Measurements from ENCODE around the gene ROPN1B.
A peak's percentile ranks its signal among the peaks of the same experiment; 100 is the strongest.
"Not testable (repeated sequence)": the region's sequence is repeated elsewhere in the genome, so short reads cannot be mapped to it uniquely, and the experiment has no call there.

Gene ROPN1B

DNA sequence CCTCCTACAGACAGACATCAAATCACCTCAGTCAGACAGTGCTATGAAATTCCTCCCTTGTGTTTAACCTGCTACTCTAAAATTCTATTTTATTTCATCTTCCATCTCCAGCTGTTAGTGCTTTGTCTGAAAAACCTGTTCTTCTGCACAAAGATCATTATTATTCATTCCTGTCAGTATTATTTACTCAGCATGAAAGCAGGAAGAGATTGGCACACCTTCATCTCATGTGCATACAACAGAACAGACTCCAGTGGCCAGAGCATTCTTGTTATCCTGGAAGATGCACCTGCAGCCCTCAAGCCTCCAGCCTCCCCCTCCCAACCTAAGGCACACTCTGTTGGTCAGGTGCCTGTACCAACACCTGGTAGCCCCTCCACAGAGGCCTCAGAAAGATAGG, 1.8 kb upstream of the ROPN1B start:
- Histone ChIP-seq H3F3A (ENCODE audit: insufficient read depth) (no peaks in the 10 kb centered on the region), H3K27ac (ENCODE audit: low read depth, low read length) (no peak overlapping the region)
- no peak for TF ChIP-seq EZH2phosphoT487 (conservative IDR thresholded peaks at IDR 0.05; ENCODE audit: low read length)
- TF ChIP-seq, protein P1, sequence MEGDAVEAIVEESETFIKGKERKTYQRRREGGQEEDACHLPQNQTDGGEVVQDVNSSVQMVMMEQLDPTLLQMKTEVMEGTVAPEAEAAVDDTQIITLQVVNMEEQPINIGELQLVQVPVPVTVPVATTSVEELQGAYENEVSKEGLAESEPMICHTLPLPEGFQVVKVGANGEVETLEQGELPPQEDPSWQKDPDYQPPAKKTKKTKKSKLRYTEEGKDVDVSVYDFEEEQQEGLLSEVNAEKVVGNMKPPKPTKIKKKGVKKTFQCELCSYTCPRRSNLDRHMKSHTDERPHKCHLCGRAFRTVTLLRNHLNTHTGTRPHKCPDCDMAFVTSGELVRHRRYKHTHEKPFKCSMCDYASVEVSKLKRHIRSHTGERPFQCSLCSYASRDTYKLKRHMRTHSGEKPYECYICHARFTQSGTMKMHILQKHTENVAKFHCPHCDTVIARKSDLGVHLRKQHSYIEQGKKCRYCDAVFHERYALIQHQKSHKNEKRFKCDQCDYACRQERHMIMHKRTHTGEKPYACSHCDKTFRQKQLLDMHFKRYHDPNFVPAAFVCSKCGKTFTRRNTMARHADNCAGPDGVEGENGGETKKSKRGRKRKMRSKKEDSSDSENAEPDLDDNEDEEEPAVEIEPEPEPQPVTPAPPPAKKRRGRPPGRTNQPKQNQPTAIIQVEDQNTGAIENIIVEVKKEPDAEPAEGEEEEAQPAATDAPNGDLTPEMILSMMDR (IDR thresholded peaks at IDR 0.05; ENCODE audit: insufficient read depth, low read length, poor library complexity, severe bottlenecking), result no peak

DNA sequence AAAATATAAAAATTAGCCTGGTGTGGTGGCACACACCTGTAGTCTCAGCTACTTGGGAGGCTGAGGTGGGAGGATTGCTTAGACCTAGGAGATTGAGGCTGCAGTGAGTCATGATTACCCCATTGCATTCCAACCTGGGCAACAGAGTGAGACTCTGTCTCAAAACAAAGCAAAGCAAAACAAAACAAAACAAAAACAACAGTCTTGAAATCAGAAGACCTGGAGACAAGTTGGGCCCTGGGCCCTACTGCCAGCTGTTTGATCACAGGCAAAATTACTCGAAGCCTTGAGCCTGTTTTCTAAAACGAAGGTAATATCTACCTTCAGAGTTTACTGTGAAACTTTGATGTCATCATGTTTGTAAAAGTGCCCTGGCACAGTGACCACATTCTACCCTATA, 857 bp upstream of the ROPN1B start:
- not testable (repeated sequence) for H4K20me1 ChIP-seq (ENCODE audit: low read depth, low read length); H3F3A ChIP-seq (ENCODE audit: insufficient read depth); H3K9me2 ChIP-seq (replicated peaks; ENCODE audit: insufficient read depth, low read length); H2AFZ ChIP-seq (ENCODE audit: low read depth, low read length, severe bottlenecking); H3K36me3 ChIP-seq (ENCODE audit: low read length); H3K79me2 ChIP-seq (ENCODE audit: insufficient read depth, low read length); H3K9me3 ChIP-seq (ENCODE audit: insufficient read depth, low read length); H3K4me2 ChIP-seq (ENCODE audit: low read depth, low read length, poor library complexity, severe bottlenecking); H3K9ac ChIP-seq (ENCODE audit: low read length); H3K27ac ChIP-seq (ENCODE audit: low read depth, low read length); H3K27me3 ChIP-seq (ENCODE audit: low read length); H3K4me3 ChIP-seq (ENCODE audit: insufficient read depth, low read length, poor library complexity, severe bottlenecking)

More for the DNA sequence above, 1.8 kb upstream of the ROPN1B start:
- Histone ChIP-seq H3K36me3 (ENCODE audit: low read length) (no peaks in the 10 kb centered on the region), H2AFZ (ENCODE audit: low read depth, low read length, severe bottlenecking) (no peak overlapping the region), H3K27me3 (ENCODE audit: low read length) (no peaks in the 10 kb centered on the region), H3K79me2 (ENCODE audit: insufficient read depth, low read length) (no peaks in the 10 kb centered on the region), H3K4me2 (ENCODE audit: low read depth, low read length, poor library complexity, severe bottlenecking) (no peak overlapping the region), H3K9ac (ENCODE audit: low read length) (no peak overlapping the region), H3K9me2 (replicated peaks; ENCODE audit: insufficient read depth, low read length) (no peaks in the 10 kb centered on the region), H4K20me1 (ENCODE audit: low read depth, low read length) (no peaks in the 10 kb centered on the region), H3K4me3 (ENCODE audit: insufficient read depth, low read length, poor library complexity, severe bottlenecking) (no peak overlapping the region), H3K9me3 (ENCODE audit: insufficient read depth, low read length) (no peaks in the 10 kb centered on the region)

DNA sequence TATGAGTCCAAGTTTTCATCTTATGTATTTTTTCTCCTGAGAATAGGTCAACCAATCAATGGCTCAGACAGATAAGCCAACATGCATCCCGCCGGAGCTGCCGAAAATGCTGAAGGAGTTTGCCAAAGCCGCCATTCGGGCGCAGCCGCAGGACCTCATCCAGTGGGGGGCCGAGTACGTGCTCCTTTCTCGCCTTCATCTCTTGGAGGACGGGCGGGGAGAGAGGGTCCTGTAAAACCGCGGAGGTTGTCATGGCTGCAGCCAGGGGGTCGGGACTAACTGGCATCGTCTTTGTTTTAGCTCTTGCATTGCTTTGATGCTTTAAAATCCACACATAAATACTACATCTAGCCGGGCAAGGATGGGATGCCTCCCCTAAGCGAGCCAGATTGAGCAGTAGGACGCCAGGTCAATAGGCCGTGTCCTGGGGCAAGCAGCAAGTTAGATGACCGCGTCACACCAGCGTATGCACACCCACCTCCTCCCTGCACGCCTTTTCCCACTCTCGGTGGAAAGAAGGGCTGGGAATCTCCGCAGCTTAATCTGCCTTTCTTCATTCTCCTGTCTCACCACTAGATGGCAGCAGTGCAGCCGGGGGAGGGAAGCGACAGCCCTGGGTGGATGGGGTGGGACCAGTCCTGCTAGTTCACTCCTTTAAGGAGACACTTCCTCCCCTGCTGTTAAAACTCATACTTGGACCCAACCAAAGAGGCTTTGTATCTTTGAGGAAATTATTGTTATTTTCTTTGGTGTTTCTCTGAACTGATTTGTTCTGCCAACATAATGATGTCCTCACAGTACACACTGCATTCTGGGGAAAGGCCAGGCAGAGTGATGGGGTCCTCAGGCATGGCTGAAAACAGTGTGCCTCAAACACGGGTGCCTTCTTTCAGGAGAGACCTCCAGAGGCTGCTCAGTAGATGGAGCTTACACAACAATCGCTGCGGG, 3.3 kb downstream of the ROPN1B start:
- not testable (repeated sequence) for H3F3A ChIP-seq (ENCODE audit: insufficient read depth); H3K27ac ChIP-seq (ENCODE audit: low read depth, low read length); H3K36me3 ChIP-seq (ENCODE audit: low read length); H2AFZ ChIP-seq (ENCODE audit: low read depth, low read length, severe bottlenecking); H3K27me3 ChIP-seq (ENCODE audit: low read length); H3K79me2 ChIP-seq (ENCODE audit: insufficient read depth, low read length); H3K9me2 ChIP-seq (replicated peaks; ENCODE audit: insufficient read depth, low read length); H3K4me2 ChIP-seq (ENCODE audit: low read depth, low read length, poor library complexity, severe bottlenecking); H3K9me3 ChIP-seq (ENCODE audit: insufficient read depth, low read length); H3K4me3 ChIP-seq (ENCODE audit: insufficient read depth, low read length, poor library complexity, severe bottlenecking); H4K20me1 ChIP-seq (ENCODE audit: low read depth, low read length); H3K9ac ChIP-seq (ENCODE audit: low read length)
- TF ChIP-seq, protein P1 (IDR thresholded peaks at IDR 0.05; ENCODE audit: insufficient read depth, low read length, poor library complexity, severe bottlenecking), result peak; percentile 38

DNA sequence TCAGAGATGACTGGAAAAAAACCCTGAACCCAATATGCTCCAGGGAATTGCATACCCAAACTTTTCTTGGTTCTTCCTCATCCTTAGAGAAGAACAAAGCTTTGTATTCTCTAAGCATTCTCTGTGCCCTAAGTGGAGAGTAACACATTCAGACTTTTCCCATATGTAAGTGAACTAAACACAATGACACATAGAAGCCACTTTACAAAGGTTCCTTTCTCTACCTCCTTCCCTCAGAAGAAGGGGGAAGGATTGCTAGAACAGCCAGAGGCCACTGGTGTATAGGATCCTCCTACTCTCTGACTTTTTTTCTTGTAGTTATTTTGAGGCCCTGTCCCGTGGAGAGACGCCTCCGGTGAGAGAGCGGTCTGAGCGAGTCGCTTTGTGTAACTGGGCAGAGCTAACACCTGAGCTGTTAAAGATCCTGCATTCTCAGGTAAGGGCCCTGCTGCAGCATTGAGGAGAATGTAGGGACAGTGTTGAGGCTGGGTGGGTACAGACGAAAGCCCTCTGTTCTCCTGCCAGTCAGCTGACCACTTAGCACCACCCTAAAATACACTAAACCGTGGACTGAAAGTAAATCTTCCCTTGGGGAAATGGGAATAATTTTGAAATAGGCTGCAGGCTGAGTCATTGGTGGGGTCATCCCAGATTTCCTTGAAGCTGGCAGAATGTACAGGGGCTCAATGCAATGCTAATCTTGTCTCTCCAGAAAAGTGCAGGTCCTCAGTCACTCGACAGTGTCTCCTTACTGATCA, 6.4 kb downstream of the ROPN1B start:
- H4K20me1 ChIP-seq (ENCODE audit: low read depth, low read length); H3K9me2 ChIP-seq (replicated peaks; ENCODE audit: insufficient read depth, low read length); H3K4me2 ChIP-seq (ENCODE audit: low read depth, low read length, poor library complexity, severe bottlenecking); H3K27ac ChIP-seq (ENCODE audit: low read depth, low read length); H3K36me3 ChIP-seq (ENCODE audit: low read length); H3K4me3 ChIP-seq (ENCODE audit: insufficient read depth, low read length, poor library complexity, severe bottlenecking); H2AFZ ChIP-seq (ENCODE audit: low read depth, low read length, severe bottlenecking); H3F3A ChIP-seq (ENCODE audit: insufficient read depth); H3K9me3 ChIP-seq (ENCODE audit: insufficient read depth, low read length); H3K27me3 ChIP-seq (ENCODE audit: low read length); H3K79me2 ChIP-seq (ENCODE audit: insufficient read depth, low read length); H3K9ac ChIP-seq (ENCODE audit: low read length): not testable (repeated sequence)

DNA sequence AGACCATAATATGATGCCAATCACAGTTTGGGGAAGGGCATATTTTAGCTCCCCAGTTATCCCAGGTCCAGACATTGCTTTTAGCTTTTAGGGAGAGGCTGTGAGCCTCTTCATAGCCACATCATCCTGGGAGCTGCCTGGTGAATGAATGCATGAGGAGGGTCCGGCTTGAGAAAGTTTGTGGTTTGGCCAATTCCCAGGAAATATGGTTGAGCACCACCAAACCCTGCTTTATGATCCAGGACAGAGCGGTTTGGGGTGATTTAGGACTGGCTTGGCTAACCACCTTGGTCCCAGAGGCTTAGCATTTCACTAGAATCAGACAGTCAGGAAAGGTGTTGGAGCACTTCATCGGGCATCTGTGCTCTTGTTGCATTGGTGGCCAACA, 7.0 kb downstream of the ROPN1B start:
- not testable (repeated sequence) for H3K27ac ChIP-seq (ENCODE audit: low read depth, low read length); H3K9ac ChIP-seq (ENCODE audit: low read length); H3K27me3 ChIP-seq (ENCODE audit: low read length); H2AFZ ChIP-seq (ENCODE audit: low read depth, low read length, severe bottlenecking); H3K9me3 ChIP-seq (ENCODE audit: insufficient read depth, low read length); H3K9me2 ChIP-seq (replicated peaks; ENCODE audit: insufficient read depth, low read length); H4K20me1 ChIP-seq (ENCODE audit: low read depth, low read length); H3K4me2 ChIP-seq (ENCODE audit: low read depth, low read length, poor library complexity, severe bottlenecking); H3K79me2 ChIP-seq (ENCODE audit: insufficient read depth, low read length); H3K36me3 ChIP-seq (ENCODE audit: low read length); H3F3A ChIP-seq (ENCODE audit: insufficient read depth); H3K4me3 ChIP-seq (ENCODE audit: insufficient read depth, low read length, poor library complexity, severe bottlenecking)

DNA sequence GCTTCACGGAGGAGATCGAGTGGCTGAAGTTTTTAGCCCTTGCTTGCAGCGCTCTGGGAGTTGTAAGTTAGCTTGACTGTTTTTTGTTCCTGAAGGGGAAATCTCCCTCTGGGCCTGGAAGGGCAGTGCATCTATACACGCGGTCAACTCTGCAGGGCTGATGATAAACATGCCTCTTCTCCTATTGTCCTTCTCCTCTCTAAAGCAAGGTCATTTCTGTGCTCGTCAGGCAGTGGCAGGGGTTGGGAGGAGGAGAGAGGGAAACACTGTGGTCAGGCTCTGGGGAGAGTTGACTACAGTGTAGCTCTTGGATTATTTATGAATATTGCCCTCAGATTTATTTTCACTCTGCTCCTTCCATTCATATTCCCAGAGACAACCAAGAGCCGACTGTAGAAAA, 8.1 kb downstream of the ROPN1B start:
- not testable (repeated sequence) for H2AFZ ChIP-seq (ENCODE audit: low read depth, low read length, severe bottlenecking); H4K20me1 ChIP-seq (ENCODE audit: low read depth, low read length); H3K36me3 ChIP-seq (ENCODE audit: low read length); H3K79me2 ChIP-seq (ENCODE audit: insufficient read depth, low read length); H3K9ac ChIP-seq (ENCODE audit: low read length); H3K9me2 ChIP-seq (replicated peaks; ENCODE audit: insufficient read depth, low read length); H3K4me2 ChIP-seq (ENCODE audit: low read depth, low read length, poor library complexity, severe bottlenecking); H3K9me3 ChIP-seq (ENCODE audit: insufficient read depth, low read length); H3K4me3 ChIP-seq (ENCODE audit: insufficient read depth, low read length, poor library complexity, severe bottlenecking); H3K27ac ChIP-seq (ENCODE audit: low read depth, low read length); H3F3A ChIP-seq (ENCODE audit: insufficient read depth); H3K27me3 ChIP-seq (ENCODE audit: low read length)
